Ishikawa (cell line): ENCODE results near the gene PTPRO.

Source experiments
- CEBPB ChIP-seq: IDR thresholded peaks from 2 replicates; pipeline ENCODE4 v1.6.1; 2012
- CREB1 ChIP-seq: IDR thresholded peaks from 2 replicates; pipeline ENCODE4 v1.6.1; 2012; ENCODE audit warnings: low read depth
- EGR1 ChIP-seq: IDR thresholded peaks from 2 replicates; pipeline ENCODE4 v1.6.1; 2012
- EP300 ChIP-seq: IDR thresholded peaks from 2 replicates; pipeline ENCODE4 v1.6.1; 2012; ENCODE audit warnings: borderline replicate concordance
- FOXM1 ChIP-seq: IDR thresholded peaks from 2 replicates; pipeline ENCODE4 v1.6.1; 2012; ENCODE audit warnings: low read depth, borderline replicate concordance
- MAX ChIP-seq: IDR thresholded peaks from 2 replicates; pipeline ENCODE4 v1.6.1; 2012
- NFIC ChIP-seq: IDR thresholded peaks from 2 replicates; pipeline ENCODE4 v1.6.1; 2012
- RAD21 ChIP-seq: IDR thresholded peaks from 2 replicates; pipeline ENCODE4 v1.6.1; 2012; ENCODE audit warnings: low read depth
- TAF1 ChIP-seq: IDR thresholded peaks from 2 replicates; pipeline ENCODE4 v1.6.1; 2012; ENCODE audit warnings: low read depth, mild to moderate bottlenecking
- TCF12 ChIP-seq: IDR thresholded peaks from 2 replicates; pipeline ENCODE4 v1.6.1; 2012; ENCODE audit warnings: low read depth
- TEAD4 ChIP-seq: IDR thresholded peaks from 2 replicates; pipeline ENCODE4 v1.6.1; 2012
- YY1 ChIP-seq: IDR thresholded peaks from 2 replicates; pipeline ENCODE4 v1.6.1; 2012; ENCODE audit warnings: low read depth
- ZBTB7A ChIP-seq: IDR thresholded peaks from 2 replicates; pipeline ENCODE4 v1.6.1; 2012; ENCODE audit warnings: low read depth
- TF ChIP-seq, protein P1 (sequence below): IDR thresholded peaks from 2 replicates; pipeline ENCODE4 v1.6.1; 2012
- TF ChIP-seq, protein P2 (sequence below): IDR thresholded peaks from 2 replicates; pipeline ENCODE4 v1.6.1; 2012; ENCODE audit warnings: low read depth, mild to moderate bottlenecking

The PTPRO gene

DNA sequence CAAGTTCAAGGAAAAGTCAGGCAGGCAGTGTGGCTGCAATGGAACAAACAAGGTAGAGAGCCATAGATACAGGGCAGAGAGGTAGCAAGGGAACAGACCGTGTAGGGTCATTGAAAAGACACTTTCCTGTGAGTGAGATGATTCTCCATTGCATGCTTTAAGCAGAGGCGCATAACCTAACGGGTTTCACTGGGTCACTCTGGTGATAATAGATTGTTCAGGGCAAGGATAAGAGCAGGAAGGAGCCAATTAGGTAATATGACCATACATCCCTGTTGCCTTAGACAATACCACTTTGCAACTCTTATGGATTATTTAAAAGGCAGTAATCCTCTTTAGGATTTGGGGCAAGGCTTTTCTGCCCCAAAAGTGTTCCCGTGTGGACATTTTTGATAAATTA lies 214.1 kb downstream of the PTPRO start:
- TF ChIP-seq MAX (no peak), TEAD4 (no peak), EGR1 (no peak), CEBPB (no peak), FOXM1 (no peak), YY1 (no peak), NFIC (no peak), TAF1 (no peak), EP300 (no peak), CREB1 (no peak), RAD21 (no peak), ZBTB7A (no peak), TCF12 (no peak)
- TF ChIP-seq, protein P1, sequence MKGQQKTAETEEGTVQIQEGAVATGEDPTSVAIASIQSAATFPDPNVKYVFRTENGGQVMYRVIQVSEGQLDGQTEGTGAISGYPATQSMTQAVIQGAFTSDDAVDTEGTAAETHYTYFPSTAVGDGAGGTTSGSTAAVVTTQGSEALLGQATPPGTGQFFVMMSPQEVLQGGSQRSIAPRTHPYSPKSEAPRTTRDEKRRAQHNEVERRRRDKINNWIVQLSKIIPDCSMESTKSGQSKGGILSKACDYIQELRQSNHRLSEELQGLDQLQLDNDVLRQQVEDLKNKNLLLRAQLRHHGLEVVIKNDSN = no peak
- TF ChIP-seq, protein P2, sequence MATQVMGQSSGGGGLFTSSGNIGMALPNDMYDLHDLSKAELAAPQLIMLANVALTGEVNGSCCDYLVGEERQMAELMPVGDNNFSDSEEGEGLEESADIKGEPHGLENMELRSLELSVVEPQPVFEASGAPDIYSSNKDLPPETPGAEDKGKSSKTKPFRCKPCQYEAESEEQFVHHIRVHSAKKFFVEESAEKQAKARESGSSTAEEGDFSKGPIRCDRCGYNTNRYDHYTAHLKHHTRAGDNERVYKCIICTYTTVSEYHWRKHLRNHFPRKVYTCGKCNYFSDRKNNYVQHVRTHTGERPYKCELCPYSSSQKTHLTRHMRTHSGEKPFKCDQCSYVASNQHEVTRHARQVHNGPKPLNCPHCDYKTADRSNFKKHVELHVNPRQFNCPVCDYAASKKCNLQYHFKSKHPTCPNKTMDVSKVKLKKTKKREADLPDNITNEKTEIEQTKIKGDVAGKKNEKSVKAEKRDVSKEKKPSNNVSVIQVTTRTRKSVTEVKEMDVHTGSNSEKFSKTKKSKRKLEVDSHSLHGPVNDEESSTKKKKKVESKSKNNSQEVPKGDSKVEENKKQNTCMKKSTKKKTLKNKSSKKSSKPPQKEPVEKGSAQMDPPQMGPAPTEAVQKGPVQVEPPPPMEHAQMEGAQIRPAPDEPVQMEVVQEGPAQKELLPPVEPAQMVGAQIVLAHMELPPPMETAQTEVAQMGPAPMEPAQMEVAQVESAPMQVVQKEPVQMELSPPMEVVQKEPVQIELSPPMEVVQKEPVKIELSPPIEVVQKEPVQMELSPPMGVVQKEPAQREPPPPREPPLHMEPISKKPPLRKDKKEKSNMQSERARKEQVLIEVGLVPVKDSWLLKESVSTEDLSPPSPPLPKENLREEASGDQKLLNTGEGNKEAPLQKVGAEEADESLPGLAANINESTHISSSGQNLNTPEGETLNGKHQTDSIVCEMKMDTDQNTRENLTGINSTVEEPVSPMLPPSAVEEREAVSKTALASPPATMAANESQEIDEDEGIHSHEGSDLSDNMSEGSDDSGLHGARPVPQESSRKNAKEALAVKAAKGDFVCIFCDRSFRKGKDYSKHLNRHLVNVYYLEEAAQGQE = no peak

- no peak for TF ChIP-seq TCF12
- TF ChIP-seq YY1 = no peak
- no peak for TF ChIP-seq RAD21
- no peak for TF ChIP-seq TAF1
These were observed 216.6 kb downstream of the PTPRO start for GRCh38 chr12:15538881-15539280.

DNA sequence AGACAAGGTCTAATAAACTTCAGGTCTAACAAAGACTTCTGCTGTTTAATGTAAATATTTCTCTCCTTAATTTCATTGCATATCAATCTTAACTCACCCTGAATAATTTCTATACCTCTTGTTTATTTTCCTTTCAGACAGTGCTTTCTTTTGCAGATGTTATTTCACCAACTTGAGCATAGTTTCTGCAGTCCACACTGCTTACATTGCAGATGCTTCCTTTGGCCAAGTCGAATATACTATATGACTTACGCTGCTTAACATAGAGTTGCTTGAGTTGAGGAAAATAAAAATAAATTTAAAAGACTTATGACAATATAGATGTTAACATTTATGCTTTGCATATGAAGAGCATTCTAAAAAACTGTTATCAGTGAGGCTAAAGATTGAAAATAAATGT lies 217.7 kb downstream of the PTPRO start:
- no peak for TF ChIP-seq EGR1
- TF ChIP-seq, protein P2 = no peak
- TF ChIP-seq CREB1 = no peak
- no peak for TF ChIP-seq ZBTB7A

DNA sequence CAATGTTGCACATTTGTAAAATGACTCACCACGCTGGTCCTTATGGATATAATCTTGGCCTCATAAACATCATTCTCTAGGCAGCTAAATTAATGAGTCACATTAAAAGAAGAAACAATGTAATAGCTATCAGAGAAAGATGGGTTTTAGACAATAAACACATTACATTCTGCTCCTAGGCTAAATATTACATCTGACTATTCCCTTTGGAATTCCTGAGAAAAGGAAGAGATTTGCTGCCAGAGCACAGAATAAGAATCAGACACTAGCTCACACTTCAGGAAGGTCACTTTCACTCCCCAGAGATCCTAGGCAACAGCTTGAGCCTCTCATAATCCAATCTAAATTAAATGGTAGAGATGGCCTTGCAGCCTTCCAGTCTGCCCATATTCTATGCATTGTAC lies 218.2 kb downstream of the PTPRO start:
- no peak for TF ChIP-seq CEBPB
- TF ChIP-seq TAF1 = no peak
- TF ChIP-seq NFIC = no peak
- TF ChIP-seq TCF12 = no peak
- no peak for TF ChIP-seq ZBTB7A

- TF ChIP-seq ZBTB7A (no peak), CREB1 (no peak), EGR1 (no peak), TEAD4 (no peak), NFIC (no peak), TAF1 (no peak), EP300 (no peak)
These were observed 219.8 kb downstream of the PTPRO start for GRCh38 chr12:15541996-15542631.

- TF ChIP-seq MAX = no peak
- TF ChIP-seq TEAD4 = no peak
- TF ChIP-seq EGR1 = no peak
- no peak for TF ChIP-seq RAD21
- no peak for TF ChIP-seq TAF1
- no peak for TF ChIP-seq CREB1
- TF ChIP-seq EP300 = no peak
These were observed 221.0 kb downstream of the PTPRO start for GRCh38 chr12:15543347-15543746.

DNA sequence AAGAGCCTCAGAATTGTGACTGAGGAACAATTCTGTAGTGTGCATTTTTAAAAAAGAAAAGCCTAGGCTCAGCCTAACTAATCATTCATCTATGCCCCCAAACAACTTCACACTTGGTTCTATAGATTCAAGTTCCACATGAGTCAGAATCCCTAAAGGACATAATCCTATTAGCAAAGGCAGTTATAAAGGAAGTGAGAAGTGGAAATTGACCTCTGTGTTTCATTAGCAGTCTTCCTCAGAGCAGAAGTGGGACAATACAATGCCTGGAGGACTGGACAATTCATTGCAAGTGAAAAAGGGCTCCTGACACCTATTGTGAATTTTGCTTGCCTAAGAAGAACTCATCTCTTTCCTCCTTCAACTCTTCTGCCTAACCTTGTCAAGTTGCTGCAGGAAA lies 222.3 kb downstream of the PTPRO start:
- no peak for TF ChIP-seq YY1
- no peak for TF ChIP-seq ZBTB7A
- no peak for TF ChIP-seq RAD21
- TF ChIP-seq TAF1 = no peak
- TF ChIP-seq CEBPB = no peak
- no peak for TF ChIP-seq FOXM1
- TF ChIP-seq, protein P2 = no peak
- no peak for TF ChIP-seq NFIC
- no peak for TF ChIP-seq CREB1
- no peak for TF ChIP-seq MAX
- TF ChIP-seq EP300 = no peak
- no peak for TF ChIP-seq EGR1
- TF ChIP-seq, protein P1 = no peak
- TF ChIP-seq TCF12 = no peak
- no peak for TF ChIP-seq TEAD4
